ENCODE results near the gene C13orf46. TPM values are rescaled to one million over a fixed set of nuclear protein-coding genes. Genes with fewer than 3 reads are reported as not detected.

Gene C13orf46
- polyA plus RNA-seq, 1 donor (not counting 4 experiments of a cell fraction or from before 2014, with no cell fraction given) = not detected

- Histone ChIP-seq H3K36me3 (ENCODE audit: control insufficient read depth in 2 of 2, extremely low read depth in 1 of 2, insufficient read depth in 2 of 2, low read length in 2 of 2) (no peaks in the 10 kb centered on the region), H3K9me3 (ENCODE audit: control insufficient read depth, low read depth, low read length) (peaks cover 9% of the 10 kb centered on the region), H3K4me3 (ENCODE audit: control insufficient read depth in 2 of 3, extremely low read depth in 1 of 3, insufficient read depth in 2 of 3, low read depth in 1 of 3, low read length in 3 of 3) (no peak overlapping the region), H2AFZ (ENCODE audit: control insufficient read depth, low read length) (no peak overlapping the region), H3K4me2 (ENCODE audit: control insufficient read depth, extremely low read depth, insufficient read depth, low read depth, low read length) (no peak overlapping the region), H3K79me2 (ENCODE audit: control insufficient read depth, insufficient read depth, low read length) (no peaks in the 10 kb centered on the region), H3K9me1 (ENCODE audit: control insufficient read depth, extremely low read depth, insufficient read depth, low read length) (no peaks in the 10 kb centered on the region), H4K20me1 (ENCODE audit: control insufficient read depth, extremely low read depth, insufficient read depth, low read length) (no peaks in the 10 kb centered on the region), H3K4me1 (ENCODE audit: control insufficient read depth, extremely low read depth, insufficient read depth, low read length) (peaks cover 17% of the 10 kb centered on the region), H3K27me3 (ENCODE audit: control insufficient read depth, extremely low read depth, insufficient read depth, low read length) (peaks cover 12% of the 10 kb centered on the region), H3K9ac (ENCODE audit: control insufficient read depth, extremely low read depth, insufficient read depth, low read length) (no peak overlapping the region), H3K27ac (ENCODE audit: control insufficient read depth, insufficient read depth, low read length) (no peak overlapping the region)
- dilution Hi-C loops (cut with MboI; ENCODE audit: extremely low pct_ligation_motif_present, low sequenced_read_pairs) = no loop called here
- DNase-seq (ENCODE audit: low read depth, low spot score) (no peak), FAIRE-seq (no peak)
- TF ChIP-seq EZH2 (IDR thresholded peaks at IDR 0.05; ENCODE audit: low read length) = no peak
- no peak for TF ChIP-seq CTCF (optimal IDR thresholded peaks at IDR 0.05 in 1 of 3, IDR thresholded peaks at IDR 0.05 in 1 of 3, conservative IDR thresholded peaks at IDR 0.05 in 1 of 3; ENCODE audit: extremely low read depth in 1 of 3, insufficient read depth in 2 of 3, low read length in 3 of 3)
Observed at GRCh38 chr13:113967206-113967720, 6.6 kb downstream of the C13orf46 start.

GRCh38 chr13:113965968-113966884 lies 7.7 kb downstream of the C13orf46 start:
- TF ChIP-seq EZH2 (IDR thresholded peaks at IDR 0.05; ENCODE audit: low read length) (no peak), CTCF (optimal IDR thresholded peaks at IDR 0.05 in 1 of 3, IDR thresholded peaks at IDR 0.05 in 1 of 3, conservative IDR thresholded peaks at IDR 0.05 in 1 of 3; ENCODE audit: extremely low read depth in 1 of 3, insufficient read depth in 2 of 3, low read length in 3 of 3) (no peak)
- DNase-seq (ENCODE audit: low read depth, low spot score) = no peak
- Histone ChIP-seq H3K27ac (ENCODE audit: control insufficient read depth, insufficient read depth, low read length) (no peak overlapping the region), H3K4me3 (ENCODE audit: control insufficient read depth in 2 of 3, extremely low read depth in 1 of 3, insufficient read depth in 2 of 3, low read depth in 1 of 3, low read length in 3 of 3) (no peak overlapping the region), H2AFZ (ENCODE audit: control insufficient read depth, low read length) (no peak overlapping the region), H3K9me3 (ENCODE audit: control insufficient read depth, low read depth, low read length) (peaks cover 9% of the 10 kb centered on the region), H3K4me1 (ENCODE audit: control insufficient read depth, extremely low read depth, insufficient read depth, low read length) (peaks cover 11% of the 10 kb centered on the region), H3K27me3 (ENCODE audit: control insufficient read depth, extremely low read depth, insufficient read depth, low read length) (peaks cover 12% of the 10 kb centered on the region), H4K20me1 (ENCODE audit: control insufficient read depth, extremely low read depth, insufficient read depth, low read length) (no peaks in the 10 kb centered on the region), H3K9ac (ENCODE audit: control insufficient read depth, extremely low read depth, insufficient read depth, low read length) (no peak overlapping the region), H3K79me2 (ENCODE audit: control insufficient read depth, insufficient read depth, low read length) (no peaks in the 10 kb centered on the region), H3K9me1 (ENCODE audit: control insufficient read depth, extremely low read depth, insufficient read depth, low read length) (no peaks in the 10 kb centered on the region), H3K4me2 (ENCODE audit: control insufficient read depth, extremely low read depth, insufficient read depth, low read depth, low read length) (no peak overlapping the region), H3K36me3 (ENCODE audit: control insufficient read depth in 2 of 2, extremely low read depth in 1 of 2, insufficient read depth in 2 of 2, low read length in 2 of 2) (no peaks in the 10 kb centered on the region)
- no peak for FAIRE-seq
- dilution Hi-C loops (cut with MboI; ENCODE audit: extremely low pct_ligation_motif_present, low sequenced_read_pairs) = no loop called here
